ENCODE measurements around the gene TNP2. TPM values are rescaled to one million over a fixed set of nuclear protein-coding genes. Genes with fewer than 3 reads are reported as not detected.

Gene TNP2
- total and polyA plus RNA-seq, 9 of the 15 experiments (the other 6 are each of a cell fraction or from before 2014, with no cell fraction given), result not detected

DNA sequence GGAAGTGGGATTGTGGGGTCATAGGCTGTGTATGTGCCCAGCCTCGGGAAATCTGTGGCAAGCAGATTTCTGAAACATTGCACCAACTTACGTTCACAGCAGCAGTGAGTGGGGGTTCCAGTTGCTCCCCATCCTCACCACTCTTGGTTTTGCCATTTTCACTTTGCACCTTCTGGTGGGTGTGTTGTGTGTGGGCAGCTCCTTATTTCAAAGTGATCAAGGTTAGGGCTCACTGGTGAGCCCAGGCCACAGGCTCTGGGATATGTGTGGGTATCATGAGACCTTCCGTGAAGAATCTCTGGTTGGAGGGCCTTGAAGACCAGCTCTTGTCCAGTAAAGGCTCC lies 41.5 kb upstream of the TNP2 start (continued):
- TF ChIP-seq, protein P1, sequence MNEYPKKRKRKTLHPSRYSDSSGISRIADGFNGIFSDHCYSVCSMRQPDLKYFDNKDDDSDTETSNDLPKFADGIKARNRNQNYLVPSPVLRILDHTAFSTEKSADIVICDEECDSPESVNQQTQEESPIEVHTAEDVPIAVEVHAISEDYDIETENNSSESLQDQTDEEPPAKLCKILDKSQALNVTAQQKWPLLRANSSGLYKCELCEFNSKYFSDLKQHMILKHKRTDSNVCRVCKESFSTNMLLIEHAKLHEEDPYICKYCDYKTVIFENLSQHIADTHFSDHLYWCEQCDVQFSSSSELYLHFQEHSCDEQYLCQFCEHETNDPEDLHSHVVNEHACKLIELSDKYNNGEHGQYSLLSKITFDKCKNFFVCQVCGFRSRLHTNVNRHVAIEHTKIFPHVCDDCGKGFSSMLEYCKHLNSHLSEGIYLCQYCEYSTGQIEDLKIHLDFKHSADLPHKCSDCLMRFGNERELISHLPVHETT (CRISPR knock-in tag; conservative IDR thresholded peaks at IDR 0.05 in 1 of 2, IDR thresholded peaks at IDR 0.05 in 1 of 2), result no peak
- TF ChIP-seq NCOR1 (IDR thresholded peaks at IDR 0.05) (no peak), SIN3A (IDR thresholded peaks at IDR 0.05; ENCODE audit: borderline replicate concordance in 2 of 2, control insufficient read depth in 1 of 2, low read depth in 2 of 2, low read length in 2 of 2) (no peak), PRMT5 (CRISPR knock-in tag; IDR thresholded peaks at IDR 0.05) (no peak), PTRF (tag; IDR thresholded peaks at IDR 0.05) (no peak), ELF1 (tag; IDR thresholded peaks at IDR 0.05) (no peak), SNRNP70 (optimal IDR thresholded peaks at IDR 0.05; ENCODE audit: low read depth, low read length) (no peak), SMAD3 (CRISPR knock-in tag; conservative IDR thresholded peaks at IDR 0.05) (no peak), ZNF174 (CRISPR knock-in tag; IDR thresholded peaks at IDR 0.05) (no peak), LARP7 (IDR thresholded peaks at IDR 0.05) (no peak), NCOA4 (IDR thresholded peaks at IDR 0.05; ENCODE audit: partially characterized antibody) (no peak)
- TF ChIP-seq, protein P2, sequence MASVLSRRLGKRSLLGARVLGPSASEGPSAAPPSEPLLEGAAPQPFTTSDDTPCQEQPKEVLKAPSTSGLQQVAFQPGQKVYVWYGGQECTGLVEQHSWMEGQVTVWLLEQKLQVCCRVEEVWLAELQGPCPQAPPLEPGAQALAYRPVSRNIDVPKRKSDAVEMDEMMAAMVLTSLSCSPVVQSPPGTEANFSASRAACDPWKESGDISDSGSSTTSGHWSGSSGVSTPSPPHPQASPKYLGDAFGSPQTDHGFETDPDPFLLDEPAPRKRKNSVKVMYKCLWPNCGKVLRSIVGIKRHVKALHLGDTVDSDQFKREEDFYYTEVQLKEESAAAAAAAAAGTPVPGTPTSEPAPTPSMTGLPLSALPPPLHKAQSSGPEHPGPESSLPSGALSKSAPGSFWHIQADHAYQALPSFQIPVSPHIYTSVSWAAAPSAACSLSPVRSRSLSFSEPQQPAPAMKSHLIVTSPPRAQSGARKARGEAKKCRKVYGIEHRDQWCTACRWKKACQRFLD (CRISPR knock-in tag; IDR thresholded peaks at IDR 0.05), result no peak
- TF ChIP-seq, protein P3, sequence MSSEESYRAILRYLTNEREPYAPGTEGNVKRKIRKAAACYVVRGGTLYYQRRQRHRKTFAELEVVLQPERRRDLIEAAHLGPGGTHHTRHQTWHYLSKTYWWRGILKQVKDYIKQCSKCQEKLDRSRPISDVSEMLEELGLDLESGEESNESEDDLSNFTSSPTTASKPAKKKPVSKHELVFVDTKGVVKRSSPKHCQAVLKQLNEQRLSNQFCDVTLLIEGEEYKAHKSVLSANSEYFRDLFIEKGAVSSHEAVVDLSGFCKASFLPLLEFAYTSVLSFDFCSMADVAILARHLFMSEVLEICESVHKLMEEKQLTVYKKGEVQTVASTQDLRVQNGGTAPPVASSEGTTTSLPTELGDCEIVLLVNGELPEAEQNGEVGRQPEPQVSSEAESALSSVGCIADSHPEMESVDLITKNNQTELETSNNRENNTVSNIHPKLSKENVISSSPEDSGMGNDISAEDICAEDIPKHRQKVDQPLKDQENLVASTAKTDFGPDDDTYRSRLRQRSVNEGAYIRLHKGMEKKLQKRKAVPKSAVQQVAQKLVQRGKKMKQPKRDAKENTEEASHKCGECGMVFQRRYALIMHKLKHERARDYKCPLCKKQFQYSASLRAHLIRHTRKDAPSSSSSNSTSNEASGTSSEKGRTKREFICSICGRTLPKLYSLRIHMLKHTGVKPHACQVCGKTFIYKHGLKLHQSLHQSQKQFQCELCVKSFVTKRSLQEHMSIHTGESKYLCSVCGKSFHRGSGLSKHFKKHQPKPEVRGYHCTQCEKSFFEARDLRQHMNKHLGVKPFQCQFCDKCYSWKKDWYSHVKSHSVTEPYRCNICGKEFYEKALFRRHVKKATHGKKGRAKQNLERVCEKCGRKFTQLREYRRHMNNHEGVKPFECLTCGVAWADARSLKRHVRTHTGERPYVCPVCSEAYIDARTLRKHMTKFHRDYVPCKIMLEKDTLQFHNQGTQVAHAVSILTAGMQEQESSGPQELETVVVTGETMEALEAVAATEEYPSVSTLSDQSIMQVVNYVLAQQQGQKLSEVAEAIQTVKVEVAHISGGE (CRISPR knock-in tag; IDR thresholded peaks at IDR 0.05), result no peak
- TF ChIP-seq, protein P4, sequence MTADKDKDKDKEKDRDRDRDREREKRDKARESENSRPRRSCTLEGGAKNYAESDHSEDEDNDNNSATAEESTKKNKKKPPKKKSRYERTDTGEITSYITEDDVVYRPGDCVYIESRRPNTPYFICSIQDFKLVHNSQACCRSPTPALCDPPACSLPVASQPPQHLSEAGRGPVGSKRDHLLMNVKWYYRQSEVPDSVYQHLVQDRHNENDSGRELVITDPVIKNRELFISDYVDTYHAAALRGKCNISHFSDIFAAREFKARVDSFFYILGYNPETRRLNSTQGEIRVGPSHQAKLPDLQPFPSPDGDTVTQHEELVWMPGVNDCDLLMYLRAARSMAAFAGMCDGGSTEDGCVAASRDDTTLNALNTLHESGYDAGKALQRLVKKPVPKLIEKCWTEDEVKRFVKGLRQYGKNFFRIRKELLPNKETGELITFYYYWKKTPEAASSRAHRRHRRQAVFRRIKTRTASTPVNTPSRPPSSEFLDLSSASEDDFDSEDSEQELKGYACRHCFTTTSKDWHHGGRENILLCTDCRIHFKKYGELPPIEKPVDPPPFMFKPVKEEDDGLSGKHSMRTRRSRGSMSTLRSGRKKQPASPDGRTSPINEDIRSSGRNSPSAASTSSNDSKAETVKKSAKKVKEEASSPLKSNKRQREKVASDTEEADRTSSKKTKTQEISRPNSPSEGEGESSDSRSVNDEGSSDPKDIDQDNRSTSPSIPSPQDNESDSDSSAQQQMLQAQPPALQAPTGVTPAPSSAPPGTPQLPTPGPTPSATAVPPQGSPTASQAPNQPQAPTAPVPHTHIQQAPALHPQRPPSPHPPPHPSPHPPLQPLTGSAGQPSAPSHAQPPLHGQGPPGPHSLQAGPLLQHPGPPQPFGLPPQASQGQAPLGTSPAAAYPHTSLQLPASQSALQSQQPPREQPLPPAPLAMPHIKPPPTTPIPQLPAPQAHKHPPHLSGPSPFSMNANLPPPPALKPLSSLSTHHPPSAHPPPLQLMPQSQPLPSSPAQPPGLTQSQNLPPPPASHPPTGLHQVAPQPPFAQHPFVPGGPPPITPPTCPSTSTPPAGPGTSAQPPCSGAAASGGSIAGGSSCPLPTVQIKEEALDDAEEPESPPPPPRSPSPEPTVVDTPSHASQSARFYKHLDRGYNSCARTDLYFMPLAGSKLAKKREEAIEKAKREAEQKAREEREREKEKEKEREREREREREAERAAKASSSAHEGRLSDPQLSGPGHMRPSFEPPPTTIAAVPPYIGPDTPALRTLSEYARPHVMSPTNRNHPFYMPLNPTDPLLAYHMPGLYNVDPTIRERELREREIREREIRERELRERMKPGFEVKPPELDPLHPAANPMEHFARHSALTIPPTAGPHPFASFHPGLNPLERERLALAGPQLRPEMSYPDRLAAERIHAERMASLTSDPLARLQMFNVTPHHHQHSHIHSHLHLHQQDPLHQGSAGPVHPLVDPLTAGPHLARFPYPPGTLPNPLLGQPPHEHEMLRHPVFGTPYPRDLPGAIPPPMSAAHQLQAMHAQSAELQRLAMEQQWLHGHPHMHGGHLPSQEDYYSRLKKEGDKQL (CRISPR knock-in tag; IDR thresholded peaks at IDR 0.05; ENCODE audit: borderline replicate concordance), result no peak

Measured in K562 (cell line).